ENCODE results near the gene EVA1C. TPM values are rescaled to one million over a fixed set of nuclear protein-coding genes. Genes with fewer than 3 reads are reported as not detected.

The EVA1C gene
- total RNA-seq, 5 donors from 2014 or later (not counting 1 experiment from before 2014, with no cell fraction given): 9.7 to 22.1 (median 18.0) TPM

DNA sequence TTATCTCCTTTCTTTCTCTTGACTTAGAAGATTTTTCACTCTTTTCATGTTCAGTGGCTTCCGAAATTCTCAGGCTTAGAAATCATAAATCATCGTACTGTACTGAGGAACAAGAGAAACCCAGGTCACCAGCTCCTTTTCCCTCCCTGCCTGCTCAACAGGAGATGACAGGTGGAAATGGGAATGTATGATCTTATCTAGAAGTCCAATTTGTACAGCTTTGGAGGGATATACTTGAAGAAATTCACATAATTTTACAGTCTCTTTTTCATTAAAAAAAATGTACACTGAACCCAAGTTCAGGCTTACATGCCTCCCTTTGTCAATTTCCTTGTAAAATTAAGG lies 11.7 kb downstream of the EVA1C start:
- ATAC-seq (replicated peaks in 1 of 4): no peak
- H3K27me3 ChIP-seq (replicated peaks in 1 of 2; ENCODE audit: control insufficient read depth in 2 of 2, extremely low read depth in 1 of 2, insufficient read depth in 2 of 2, low read length in 1 of 2): no peaks in the 10 kb centered on the region
- H3K27me3 Mint-ChIP-seq: no peaks in the 10 kb centered on the region
- no peak for DNase-seq
- H3K27ac ChIP-seq (ENCODE audit: low read length): no peak overlapping the region
- CTCF ChIA-PET: no interaction called here
- POLR2A ChIA-PET: no interaction called here
- no peaks in the 10 kb centered on the region for H3K9me3 ChIP-seq
- H3K36me3 ChIP-seq (ENCODE audit: control insufficient read depth in 2 of 2, extremely low read depth in 1 of 2, insufficient read depth in 1 of 2, low read length in 1 of 2): peaks cover 0 to 5% of the 10 kb centered on the region in 2 donors
- no CpG with 5 or more reads among the region's 2 CpGs for WGBS (ENCODE audit: insufficient coverage)
- no peak overlapping the region for H3K4me3 ChIP-seq (ENCODE audit: control insufficient read depth in 1 of 2, extremely low read depth in 1 of 2, low read length in 1 of 2)
- H3K9me3 Mint-ChIP-seq: peaks cover 0 to 4% (median 2%) of the 10 kb centered on the region in 3 donors
- H3K4me3 Mint-ChIP-seq: no peak overlapping the region
- H3K4me1 Mint-ChIP-seq: peaks cover 0 to 7% (median 5%) of the 10 kb centered on the region in 3 donors
- no peaks in the 10 kb centered on the region for H3K4me1 ChIP-seq (ENCODE audit: control insufficient read depth in 1 of 2, extremely low read depth in 1 of 2, insufficient read depth in 2 of 2, low read length in 2 of 2)
- no peak overlapping the region for H3K27ac Mint-ChIP-seq
- peaks cover 11% of the 10 kb centered on the region for H3K36me3 Mint-ChIP-seq

GRCh38 chr21:32424674-32425073 lies 12.2 kb downstream of the EVA1C start:
- CTCF ChIA-PET: interaction anchor here in 1 of 2 donors (0.7 kb wide), 1 partner anchor 210 kb away, joined by 15 read pairs; no protein-coding TSS in a partner anchor
- H3K27ac ChIP-seq (ENCODE audit: low read length): no peak overlapping the region
- H3K27me3 Mint-ChIP-seq: no peaks in the 10 kb centered on the region

GRCh38 chr21:32425628-32426027 lies 13.1 kb downstream of the EVA1C start:
- Histone ChIP-seq H3K9me3 (no peaks in the 10 kb centered on the region), H3K36me3 (ENCODE audit: control insufficient read depth in 2 of 2, extremely low read depth in 1 of 2, insufficient read depth in 1 of 2, low read length in 1 of 2) (peaks cover 0 to 4% of the 10 kb centered on the region in 2 donors), H3K27ac (ENCODE audit: low read length) (no peak overlapping the region), H3K27me3 (replicated peaks in 1 of 2; ENCODE audit: control insufficient read depth in 2 of 2, extremely low read depth in 1 of 2, insufficient read depth in 2 of 2, low read length in 1 of 2) (no peaks in the 10 kb centered on the region), H3K4me1 (ENCODE audit: control insufficient read depth in 1 of 2, extremely low read depth in 1 of 2, insufficient read depth in 2 of 2, low read length in 2 of 2) (no peaks in the 10 kb centered on the region), H3K4me3 (ENCODE audit: control insufficient read depth in 1 of 2, extremely low read depth in 1 of 2, low read length in 1 of 2) (no peak overlapping the region)
- DNase-seq (no peak), ATAC-seq (replicated peaks in 1 of 4) (no peak)
- no peaks in the 10 kb centered on the region for H3K27me3 Mint-ChIP-seq
- no peak overlapping the region for H3K27ac Mint-ChIP-seq
- H3K9me3 Mint-ChIP-seq: peaks cover 0 to 8% (median 4%) of the 10 kb centered on the region in 3 donors
- ChIA-PET CTCF (no interaction called here), POLR2A (no interaction called here)
- H3K4me1 Mint-ChIP-seq: peaks cover 0 to 7% (median 5%) of the 10 kb centered on the region in 3 donors
- no peak overlapping the region for H3K4me3 Mint-ChIP-seq
- H3K36me3 Mint-ChIP-seq: peaks cover 14% of the 10 kb centered on the region
- 100% methylated on average over 2 of the region's 4 CpGs for WGBS (ENCODE audit: insufficient coverage)

More at GRCh38 chr21:32424674-32425073, 12.2 kb downstream of the EVA1C start:
- Histone ChIP-seq H3K4me3 (ENCODE audit: control insufficient read depth in 1 of 2, extremely low read depth in 1 of 2, low read length in 1 of 2) (no peak overlapping the region), H3K36me3 (ENCODE audit: control insufficient read depth in 2 of 2, extremely low read depth in 1 of 2, insufficient read depth in 1 of 2, low read length in 1 of 2) (peaks cover 0 to 5% of the 10 kb centered on the region in 2 donors), H3K27me3 (replicated peaks in 1 of 2; ENCODE audit: control insufficient read depth in 2 of 2, extremely low read depth in 1 of 2, insufficient read depth in 2 of 2, low read length in 1 of 2) (no peaks in the 10 kb centered on the region), H3K9me3 (no peaks in the 10 kb centered on the region), H3K4me1 (ENCODE audit: control insufficient read depth in 1 of 2, extremely low read depth in 1 of 2, insufficient read depth in 2 of 2, low read length in 2 of 2) (no peaks in the 10 kb centered on the region)
- POLR2A ChIA-PET: no interaction called here
- DNase-seq (no peak), ATAC-seq (replicated peaks in 1 of 4) (no peak)
- peaks cover 0 to 7% (median 5%) of the 10 kb centered on the region in 3 donors for H3K4me1 Mint-ChIP-seq
- no peak overlapping the region for H3K27ac Mint-ChIP-seq
- H3K4me3 Mint-ChIP-seq: no peak overlapping the region
- peaks cover 11% of the 10 kb centered on the region for H3K36me3 Mint-ChIP-seq
- H3K9me3 Mint-ChIP-seq: peaks cover 0 to 4% (median 2%) of the 10 kb centered on the region in 3 donors
- no CpG with 5 or more reads among the region's 5 CpGs for WGBS (ENCODE audit: insufficient coverage)

- H3K4me1 Mint-ChIP-seq: peaks cover 0 to 7% (median 5%) of the 10 kb centered on the region in 3 donors
- no peaks in the 10 kb centered on the region for H3K27me3 Mint-ChIP-seq
- no peak overlapping the region for H3K27ac ChIP-seq (ENCODE audit: low read length)
- H3K4me3 ChIP-seq (ENCODE audit: control insufficient read depth in 1 of 2, extremely low read depth in 1 of 2, low read length in 1 of 2): no peak overlapping the region
- ChIA-PET CTCF (no interaction called here), POLR2A (no interaction called here)
- peaks cover 0 to 8% (median 4%) of the 10 kb centered on the region in 3 donors for H3K9me3 Mint-ChIP-seq
- no peaks in the 10 kb centered on the region for H3K9me3 ChIP-seq
- H3K27me3 ChIP-seq (replicated peaks in 1 of 2; ENCODE audit: control insufficient read depth in 2 of 2, extremely low read depth in 1 of 2, insufficient read depth in 2 of 2, low read length in 1 of 2): no peaks in the 10 kb centered on the region
- H3K36me3 Mint-ChIP-seq: peaks cover 14% of the 10 kb centered on the region
- no peak for ATAC-seq (replicated peaks in 1 of 4)
- no peak overlapping the region for H3K4me3 Mint-ChIP-seq
- no CpG with 5 or more reads among the region's 5 CpGs for WGBS (ENCODE audit: insufficient coverage)
- peaks cover 0 to 3% of the 10 kb centered on the region in 2 donors for H3K36me3 ChIP-seq (ENCODE audit: control insufficient read depth in 2 of 2, extremely low read depth in 1 of 2, insufficient read depth in 1 of 2, low read length in 1 of 2)
- no peaks in the 10 kb centered on the region for H3K4me1 ChIP-seq (ENCODE audit: control insufficient read depth in 1 of 2, extremely low read depth in 1 of 2, insufficient read depth in 2 of 2, low read length in 2 of 2)
- no peak overlapping the region for H3K27ac Mint-ChIP-seq
- no peak for DNase-seq
Measured at GRCh38 chr21:32426066-32426465, 13.6 kb downstream of the EVA1C start.

GRCh38 chr21:32426592-32427051 lies 14.1 kb downstream of the EVA1C start:
- Histone ChIP-seq H3K27ac (ENCODE audit: low read length) (no peak overlapping the region), H3K9me3 (no peaks in the 10 kb centered on the region), H3K4me1 (ENCODE audit: control insufficient read depth in 1 of 2, extremely low read depth in 1 of 2, insufficient read depth in 2 of 2, low read length in 2 of 2) (no peaks in the 10 kb centered on the region), H3K4me3 (ENCODE audit: control insufficient read depth in 1 of 2, extremely low read depth in 1 of 2, low read length in 1 of 2) (no peak overlapping the region), H3K27me3 (replicated peaks in 1 of 2; ENCODE audit: control insufficient read depth in 2 of 2, extremely low read depth in 1 of 2, insufficient read depth in 2 of 2, low read length in 1 of 2) (no peaks in the 10 kb centered on the region), H3K36me3 (ENCODE audit: control insufficient read depth in 2 of 2, extremely low read depth in 1 of 2, insufficient read depth in 1 of 2, low read length in 1 of 2) (peaks cover 0 to 3% of the 10 kb centered on the region in 2 donors)
- DNase-seq (no peak), ATAC-seq (replicated peaks in 1 of 4) (no peak)
- peaks cover 0 to 8% (median 4%) of the 10 kb centered on the region in 3 donors for H3K9me3 Mint-ChIP-seq
- H3K4me3 Mint-ChIP-seq: no peak overlapping the region
- CTCF ChIA-PET: interaction anchor here in 1 of 2 donors (0.6 kb wide), 1 partner anchor 301 kb away, joined by 11 read pairs; no protein-coding TSS in a partner anchor
- POLR2A ChIA-PET: no interaction called here
- peaks cover 14% of the 10 kb centered on the region for H3K36me3 Mint-ChIP-seq
- H3K27me3 Mint-ChIP-seq: no peaks in the 10 kb centered on the region
- 94% methylated on average over 2 of the region's 6 CpGs for WGBS (ENCODE audit: insufficient coverage)
- peaks cover 0 to 8% (median 5%) of the 10 kb centered on the region in 3 donors for H3K4me1 Mint-ChIP-seq
- H3K27ac Mint-ChIP-seq: peak overlapping the region in 1 of 2 donors; percentile 33

DNA sequence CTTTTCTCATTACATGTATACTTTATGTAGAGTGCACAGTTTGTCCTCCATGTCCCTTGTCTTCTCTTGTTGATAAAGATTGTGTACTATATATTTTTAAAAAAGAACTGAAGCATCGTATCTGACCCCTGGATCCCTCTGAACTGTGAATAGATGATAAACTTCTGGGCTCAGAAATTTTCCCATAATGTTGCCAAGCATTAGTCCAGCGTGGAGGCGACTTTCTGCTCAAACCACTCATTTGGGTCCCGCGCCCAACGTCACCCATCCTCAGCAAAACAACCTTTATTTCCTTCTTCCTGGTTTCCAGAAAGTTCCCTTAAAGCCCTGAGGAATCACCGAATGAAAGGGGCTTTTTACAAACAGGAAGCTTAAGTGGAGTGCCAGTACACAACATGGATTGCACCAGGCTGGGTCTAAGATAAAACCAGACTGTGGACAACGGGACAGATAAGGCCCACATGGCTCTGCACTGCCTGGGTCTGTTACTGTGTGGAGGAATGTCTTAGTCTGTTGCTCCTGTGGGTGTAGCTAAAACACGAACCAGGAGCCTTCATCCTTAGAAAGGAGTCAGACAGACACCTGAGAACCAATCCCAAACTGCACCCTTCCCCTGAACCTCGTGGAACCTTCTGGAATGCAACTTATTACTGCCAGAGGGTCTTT lies 15.6 kb downstream of the EVA1C start:
- Mint-ChIP-seq H3K9me3 (peaks cover 0 to 4% (median 2%) of the 10 kb centered on the region in 3 donors), H3K27me3 (no peaks in the 10 kb centered on the region), H3K36me3 (peaks cover 12% of the 10 kb centered on the region), H3K4me1 (peaks cover 0 to 19% (median 15%) of the 10 kb centered on the region in 3 donors), H3K27ac (no peak overlapping the region), H3K4me3 (no peak overlapping the region)
- no peak for DNase-seq
- Histone ChIP-seq H3K36me3 (ENCODE audit: control insufficient read depth in 2 of 2, extremely low read depth in 1 of 2, insufficient read depth in 1 of 2, low read length in 1 of 2) (peaks cover 0 to 3% of the 10 kb centered on the region in 2 donors), H3K27ac (ENCODE audit: low read length) (no peak overlapping the region), H3K4me1 (ENCODE audit: control insufficient read depth in 1 of 2, extremely low read depth in 1 of 2, insufficient read depth in 2 of 2, low read length in 2 of 2) (no peaks in the 10 kb centered on the region), H3K27me3 (replicated peaks in 1 of 2; ENCODE audit: control insufficient read depth in 2 of 2, extremely low read depth in 1 of 2, insufficient read depth in 2 of 2, low read length in 1 of 2) (no peaks in the 10 kb centered on the region), H3K4me3 (ENCODE audit: control insufficient read depth in 1 of 2, extremely low read depth in 1 of 2, low read length in 1 of 2) (no peak overlapping the region), H3K9me3 (no peaks in the 10 kb centered on the region)
- ATAC-seq (replicated peaks in 1 of 4): no peak
- POLR2A ChIA-PET: no interaction called here
- 71% methylated on average over 1 of the region's 10 CpGs for WGBS (ENCODE audit: insufficient coverage)
- CTCF ChIA-PET: no interaction called here
